GM23338 (cell line): ENCODE measurements around the gene GP5. TPM values are rescaled to one million over a fixed set of nuclear protein-coding genes. Genes with fewer than 3 reads are reported as not detected.

Experiments used
- ATAC-seq: fragments of 200-7000 bp; cut with Tn5 transposase; 3 replicates; pipeline ENCODE4 v1.9.1; 2020
- DNase-seq: peaks from one replicate; pipeline ENCODE4 v3.0.0-alpha.2; 2015; ENCODE audit warnings: low spot score
- H2AFZ ChIP-seq: fragments of 200-600 bp; sonication (generic); 2 replicates; pipeline ENCODE4 v1.8.0; 2016; ENCODE audit warnings: antibody characterized with exemption, mild to moderate bottlenecking, moderate library complexity
- H3F3A ChIP-seq: fragments of 200-600 bp; sonication (generic); replicated peaks from 2 replicates; pipeline ENCODE4 v1.8.0; 2017; ENCODE audit warnings: antibody characterized with exemption, mixed run types, low read depth
- H3K27ac ChIP-seq: fragments of 200-600 bp; sonication (generic); 2 replicates; pipeline ENCODE4 v1.6.1; 2016; ENCODE audit warnings: low read depth
- H3K27me3 ChIP-seq: fragments of 200-600 bp; sonication (generic); 2 replicates; pipeline ENCODE4 v1.8.0; 2016; ENCODE audit warnings: mild to moderate bottlenecking, mixed run types, moderate library complexity; ENCODE audit not compliant: insufficient read depth
- H3K36me3 ChIP-seq: fragments of 200-600 bp; sonication (generic); 2 replicates; pipeline ENCODE4 v1.8.0; 2016; ENCODE audit warnings: mild to moderate bottlenecking; ENCODE audit not compliant: insufficient read depth
- H3K4me1 ChIP-seq: fragments of 200-600 bp; sonication (generic); 2 replicates; pipeline ENCODE4 v1.8.0; 2016; ENCODE audit warnings: mild to moderate bottlenecking, moderate library complexity; ENCODE audit not compliant: insufficient read depth
- H3K4me2 ChIP-seq: fragments of 200-600 bp; sonication (generic); 2 replicates; pipeline ENCODE4 v1.7.1; 2017; ENCODE audit warnings: mixed run types
- H3K4me3 ChIP-seq: fragments of 200-600 bp; sonication (generic); 2 replicates; pipeline ENCODE4 v1.6.1; 2016; ENCODE audit warnings: mixed run types
- H3K79me2 ChIP-seq: fragments of 200-600 bp; sonication (generic); replicated peaks from 2 replicates; pipeline ENCODE4 v1.8.0; 2017; ENCODE audit warnings: mild to moderate bottlenecking; ENCODE audit not compliant: insufficient read depth
- H3K9me2 ChIP-seq: fragments of 200-600 bp; sonication (generic); 2 replicates; pipeline ENCODE4 v1.8.0; 2017; ENCODE audit not compliant: insufficient read depth
- H4K20me1 ChIP-seq: fragments of 200-600 bp; sonication (generic); replicated peaks from 2 replicates; pipeline ENCODE4 v1.8.0; 2017; ENCODE audit warnings: mild to moderate bottlenecking; ENCODE audit not compliant: insufficient read depth
- H3K27ac Mint-ChIP-seq: 2 replicates; pipeline ENCODE4 v1.8.0; 2020; ENCODE audit warnings: inconsistent platforms, mild to moderate bottlenecking, moderate library complexity, mixed read lengths
- H3K27me3 Mint-ChIP-seq: 3 replicates; pipeline ENCODE4 v1.8.0; 2022; ENCODE audit warnings: low read depth, mild to moderate bottlenecking, moderate library complexity, mixed read lengths, inconsistent platforms; ENCODE audit not compliant: insufficient read depth, poor library complexity
- H3K36me3 Mint-ChIP-seq: 3 replicates; pipeline ENCODE4 v1.8.0; 2021; ENCODE audit warnings: low read depth, mild to moderate bottlenecking, inconsistent platforms, moderate library complexity, mixed read lengths
- H3K4me1 Mint-ChIP-seq: 3 replicates; pipeline ENCODE4 v1.8.0; 2020; ENCODE audit warnings: mild to moderate bottlenecking, inconsistent platforms, mixed read lengths
- H3K4me3 Mint-ChIP-seq: 3 replicates; pipeline ENCODE4 v1.8.0; 2021; ENCODE audit warnings: moderate library complexity, mild to moderate bottlenecking, inconsistent platforms, mixed read lengths
- H3K9me3 Mint-ChIP-seq: 3 replicates; pipeline ENCODE4 v1.8.0; 2020; ENCODE audit warnings: moderate library complexity, mild to moderate bottlenecking, inconsistent platforms, mixed read lengths
- CREB1 ChIP-seq: fragments of 250-450 bp; sonication (Bioruptor Pico); IDR thresholded peaks from 2 replicates; pipeline ENCODE4 v1.5.0; 2020; ENCODE audit warnings: low read depth, mild to moderate bottlenecking, moderate library complexity
- EZH2 ChIP-seq: fragments of 200-600 bp; sonication (generic); IDR thresholded peaks from one replicate; pipeline ENCODE4 v1.8.0; 2017; ENCODE audit warnings: antibody characterized with exemption, mild to moderate bottlenecking, low read depth; ENCODE audit not compliant: unreplicated experiment
- EZH2phosphoT487 ChIP-seq: fragments of 200-600 bp; sonication (generic); IDR thresholded peaks from one replicate; pipeline ENCODE4 v1.8.1; 2018; ENCODE audit warnings: antibody characterized with exemption; ENCODE audit not compliant: unreplicated experiment
- JUNB ChIP-seq: IDR thresholded peaks from one replicate; pipeline ENCODE4 v1.6.1; 2016; ENCODE audit warnings: antibody characterized with exemption; ENCODE audit not compliant: unreplicated experiment
- NANOG ChIP-seq: IDR thresholded peaks from 2 replicates; pipeline ENCODE4 v1.6.1; 2016; ENCODE audit warnings: antibody characterized with exemption, borderline replicate concordance
- POLR2AphosphoS5 ChIP-seq: IDR thresholded peaks from 2 replicates; pipeline ENCODE4 v1.6.1; 2016; ENCODE audit warnings: antibody characterized with exemption, low read depth
- STAT1 ChIP-seq: IDR thresholded peaks from one replicate; pipeline ENCODE4 v1.6.1; 2016; ENCODE audit warnings: antibody characterized with exemption; ENCODE audit not compliant: unreplicated experiment
- ZNF114 ChIP-seq: fragments of 250-450 bp; sonication (Bioruptor Pico); IDR thresholded peaks from 2 replicates; pipeline ENCODE4 v1.5.0; 2020; ENCODE audit warnings: mild to moderate bottlenecking, moderate library complexity
- ZNF331 ChIP-seq: fragments of 250-450 bp; sonication (Bioruptor Pico); IDR thresholded peaks from 2 replicates; pipeline ENCODE4 v1.5.0; 2020; ENCODE audit warnings: low read depth, mild to moderate bottlenecking, moderate library complexity
- polyA plus RNA-seq: library from polyadenylated mRNA; unstranded; fragments of >200 nt; fragmentation: Nextera tagmentation; extraction: Ambion mirVana; gene quantifications from 2 replicates; pipeline ENCODE4 v1.2.1, GENCODE V29; 2016
- total RNA-seq: library from RNA; depleted of rRNA; stranded (reverse); fragments of >200 nt; shearing (Covaris generic); gene quantifications from 2 replicates; pipeline ENCODE4 v1.2.3, GENCODE V29; 2014
- TF ChIP-seq, protein P1 (sequence below): fragments of 250-450 bp; sonication (Bioruptor Pico); IDR thresholded peaks from 2 replicates; pipeline ENCODE4 v1.5.0; 2020; ENCODE audit warnings: mild to moderate bottlenecking, moderate library complexity
- TF ChIP-seq, protein P2 (sequence below): IDR thresholded peaks from one replicate; pipeline ENCODE4 v1.6.1; 2018; ENCODE audit warnings: antibody characterized with exemption; ENCODE audit not compliant: unreplicated experiment
- TF ChIP-seq, protein P3 (sequence below), 2 experiments: fragments of 200-600 bp in 1 of 2; sonication (generic) in 1 of 2; conservative IDR thresholded peaks; 2 replicates each; pipeline versions ENCODE4 v1.5.1 to v1.6.1; 2016 to 2017; ENCODE audit warnings: antibody characterized with exemption in 2 of 2, low read depth in 2 of 2, mild to moderate bottlenecking in 2 of 2, moderate library complexity in 1 of 2
- TF ChIP-seq, protein P4 (sequence below): IDR thresholded peaks from 2 replicates; pipeline ENCODE4 v1.6.1; 2016; ENCODE audit warnings: antibody characterized with exemption

GP5 gene
- total and polyA plus RNA-seq, 2 experiments from 2014 or later: 0.07 to 0.15 TPM

DNA sequence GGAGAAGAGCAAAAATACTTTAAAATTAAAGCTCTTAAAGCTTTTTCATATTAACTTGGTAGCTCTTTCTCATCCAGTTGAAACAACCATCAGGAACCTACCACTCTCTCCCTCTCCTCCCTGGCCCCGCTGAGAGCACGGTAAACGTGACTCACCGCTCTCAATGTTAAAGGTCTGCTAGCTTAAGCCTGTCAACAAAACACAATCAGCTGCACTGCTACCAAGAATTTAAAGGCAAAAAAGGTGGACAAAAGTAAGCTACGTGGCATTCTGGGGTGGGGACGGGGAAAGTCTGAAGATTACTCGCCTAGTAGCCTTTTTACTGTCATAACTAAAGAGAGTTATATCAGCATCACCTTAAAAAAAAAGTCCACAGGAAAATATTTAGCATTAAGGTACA is 8.4 kb upstream of the GP5 start:
- no peaks in the 10 kb centered on the region for H4K20me1 ChIP-seq
- no peaks in the 10 kb centered on the region for H3K4me1 ChIP-seq
- TF ChIP-seq, protein P1, sequence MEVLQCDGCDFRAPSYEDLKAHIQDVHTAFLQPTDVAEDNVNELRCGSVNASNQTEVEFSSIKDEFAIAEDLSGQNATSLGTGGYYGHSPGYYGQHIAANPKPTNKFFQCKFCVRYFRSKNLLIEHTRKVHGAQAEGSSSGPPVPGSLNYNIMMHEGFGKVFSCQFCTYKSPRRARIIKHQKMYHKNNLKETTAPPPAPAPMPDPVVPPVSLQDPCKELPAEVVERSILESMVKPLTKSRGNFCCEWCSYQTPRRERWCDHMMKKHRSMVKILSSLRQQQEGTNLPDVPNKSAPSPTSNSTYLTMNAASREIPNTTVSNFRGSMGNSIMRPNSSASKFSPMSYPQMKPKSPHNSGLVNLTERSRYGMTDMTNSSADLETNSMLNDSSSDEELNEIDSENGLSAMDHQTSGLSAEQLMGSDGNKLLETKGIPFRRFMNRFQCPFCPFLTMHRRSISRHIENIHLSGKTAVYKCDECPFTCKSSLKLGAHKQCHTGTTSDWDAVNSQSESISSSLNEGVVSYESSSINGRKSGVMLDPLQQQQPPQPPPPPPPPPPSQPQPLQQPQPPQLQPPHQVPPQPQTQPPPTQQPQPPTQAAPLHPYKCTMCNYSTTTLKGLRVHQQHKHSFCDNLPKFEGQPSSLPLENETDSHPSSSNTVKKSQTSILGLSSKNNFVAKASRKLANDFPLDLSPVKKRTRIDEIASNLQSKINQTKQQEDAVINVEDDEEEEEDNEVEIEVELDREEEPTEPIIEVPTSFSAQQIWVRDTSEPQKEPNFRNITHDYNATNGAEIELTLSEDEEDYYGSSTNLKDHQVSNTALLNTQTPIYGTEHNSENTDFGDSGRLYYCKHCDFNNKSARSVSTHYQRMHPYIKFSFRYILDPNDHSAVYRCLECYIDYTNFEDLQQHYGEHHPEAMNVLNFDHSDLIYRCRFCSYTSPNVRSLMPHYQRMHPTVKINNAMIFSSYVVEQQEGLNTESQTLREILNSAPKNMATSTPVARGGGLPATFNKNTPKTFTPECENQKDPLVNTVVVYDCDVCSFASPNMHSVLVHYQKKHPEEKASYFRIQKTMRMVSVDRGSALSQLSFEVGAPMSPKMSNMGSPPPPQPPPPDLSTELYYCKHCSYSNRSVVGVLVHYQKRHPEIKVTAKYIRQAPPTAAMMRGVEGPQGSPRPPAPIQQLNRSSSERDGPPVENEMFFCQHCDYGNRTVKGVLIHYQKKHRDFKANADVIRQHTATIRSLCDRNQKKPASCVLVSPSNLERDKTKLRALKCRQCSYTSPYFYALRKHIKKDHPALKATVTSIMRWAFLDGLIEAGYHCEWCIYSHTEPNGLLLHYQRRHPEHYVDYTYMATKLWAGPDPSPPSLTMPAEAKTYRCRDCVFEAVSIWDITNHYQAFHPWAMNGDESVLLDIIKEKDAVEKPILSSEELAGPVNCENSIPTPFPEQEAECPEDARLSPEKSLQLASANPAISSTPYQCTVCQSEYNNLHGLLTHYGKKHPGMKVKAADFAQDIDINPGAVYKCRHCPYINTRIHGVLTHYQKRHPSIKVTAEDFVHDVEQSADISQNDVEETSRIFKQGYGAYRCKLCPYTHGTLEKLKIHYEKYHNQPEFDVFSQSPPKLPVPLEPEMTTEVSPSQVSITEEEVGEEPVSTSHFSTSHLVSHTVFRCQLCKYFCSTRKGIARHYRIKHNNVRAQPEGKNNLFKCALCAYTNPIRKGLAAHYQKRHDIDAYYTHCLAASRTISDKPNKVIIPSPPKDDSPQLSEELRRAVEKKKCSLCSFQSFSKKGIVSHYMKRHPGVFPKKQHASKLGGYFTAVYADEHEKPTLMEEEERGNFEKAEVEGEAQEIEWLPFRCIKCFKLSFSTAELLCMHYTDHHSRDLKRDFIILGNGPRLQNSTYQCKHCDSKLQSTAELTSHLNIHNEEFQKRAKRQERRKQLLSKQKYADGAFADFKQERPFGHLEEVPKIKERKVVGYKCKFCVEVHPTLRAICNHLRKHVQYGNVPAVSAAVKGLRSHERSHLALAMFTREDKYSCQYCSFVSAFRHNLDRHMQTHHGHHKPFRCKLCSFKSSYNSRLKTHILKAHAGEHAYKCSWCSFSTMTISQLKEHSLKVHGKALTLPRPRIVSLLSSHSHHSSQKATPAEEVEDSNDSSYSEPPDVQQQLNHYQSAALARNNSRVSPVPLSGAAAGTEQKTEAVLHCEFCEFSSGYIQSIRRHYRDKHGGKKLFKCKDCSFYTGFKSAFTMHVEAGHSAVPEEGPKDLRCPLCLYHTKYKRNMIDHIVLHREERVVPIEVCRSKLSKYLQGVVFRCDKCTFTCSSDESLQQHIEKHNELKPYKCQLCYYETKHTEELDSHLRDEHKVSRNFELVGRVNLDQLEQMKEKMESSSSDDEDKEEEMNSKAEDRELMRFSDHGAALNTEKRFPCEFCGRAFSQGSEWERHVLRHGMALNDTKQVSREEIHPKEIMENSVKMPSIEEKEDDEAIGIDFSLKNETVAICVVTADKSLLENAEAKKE (CRISPR knock-in tag): no peak
- TF ChIP-seq POLR2AphosphoS5 (no peak), JUNB (no peak), NANOG (no peak), ZNF114 (CRISPR knock-in tag) (no peak), CREB1 (CRISPR knock-in tag) (no peak), EZH2 (no peak), ZNF331 (no peak), STAT1 (no peak), EZH2phosphoT487 (no peak)
- TF ChIP-seq, protein P2, sequence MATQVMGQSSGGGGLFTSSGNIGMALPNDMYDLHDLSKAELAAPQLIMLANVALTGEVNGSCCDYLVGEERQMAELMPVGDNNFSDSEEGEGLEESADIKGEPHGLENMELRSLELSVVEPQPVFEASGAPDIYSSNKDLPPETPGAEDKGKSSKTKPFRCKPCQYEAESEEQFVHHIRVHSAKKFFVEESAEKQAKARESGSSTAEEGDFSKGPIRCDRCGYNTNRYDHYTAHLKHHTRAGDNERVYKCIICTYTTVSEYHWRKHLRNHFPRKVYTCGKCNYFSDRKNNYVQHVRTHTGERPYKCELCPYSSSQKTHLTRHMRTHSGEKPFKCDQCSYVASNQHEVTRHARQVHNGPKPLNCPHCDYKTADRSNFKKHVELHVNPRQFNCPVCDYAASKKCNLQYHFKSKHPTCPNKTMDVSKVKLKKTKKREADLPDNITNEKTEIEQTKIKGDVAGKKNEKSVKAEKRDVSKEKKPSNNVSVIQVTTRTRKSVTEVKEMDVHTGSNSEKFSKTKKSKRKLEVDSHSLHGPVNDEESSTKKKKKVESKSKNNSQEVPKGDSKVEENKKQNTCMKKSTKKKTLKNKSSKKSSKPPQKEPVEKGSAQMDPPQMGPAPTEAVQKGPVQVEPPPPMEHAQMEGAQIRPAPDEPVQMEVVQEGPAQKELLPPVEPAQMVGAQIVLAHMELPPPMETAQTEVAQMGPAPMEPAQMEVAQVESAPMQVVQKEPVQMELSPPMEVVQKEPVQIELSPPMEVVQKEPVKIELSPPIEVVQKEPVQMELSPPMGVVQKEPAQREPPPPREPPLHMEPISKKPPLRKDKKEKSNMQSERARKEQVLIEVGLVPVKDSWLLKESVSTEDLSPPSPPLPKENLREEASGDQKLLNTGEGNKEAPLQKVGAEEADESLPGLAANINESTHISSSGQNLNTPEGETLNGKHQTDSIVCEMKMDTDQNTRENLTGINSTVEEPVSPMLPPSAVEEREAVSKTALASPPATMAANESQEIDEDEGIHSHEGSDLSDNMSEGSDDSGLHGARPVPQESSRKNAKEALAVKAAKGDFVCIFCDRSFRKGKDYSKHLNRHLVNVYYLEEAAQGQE: no peak
- TF ChIP-seq, protein P3, sequence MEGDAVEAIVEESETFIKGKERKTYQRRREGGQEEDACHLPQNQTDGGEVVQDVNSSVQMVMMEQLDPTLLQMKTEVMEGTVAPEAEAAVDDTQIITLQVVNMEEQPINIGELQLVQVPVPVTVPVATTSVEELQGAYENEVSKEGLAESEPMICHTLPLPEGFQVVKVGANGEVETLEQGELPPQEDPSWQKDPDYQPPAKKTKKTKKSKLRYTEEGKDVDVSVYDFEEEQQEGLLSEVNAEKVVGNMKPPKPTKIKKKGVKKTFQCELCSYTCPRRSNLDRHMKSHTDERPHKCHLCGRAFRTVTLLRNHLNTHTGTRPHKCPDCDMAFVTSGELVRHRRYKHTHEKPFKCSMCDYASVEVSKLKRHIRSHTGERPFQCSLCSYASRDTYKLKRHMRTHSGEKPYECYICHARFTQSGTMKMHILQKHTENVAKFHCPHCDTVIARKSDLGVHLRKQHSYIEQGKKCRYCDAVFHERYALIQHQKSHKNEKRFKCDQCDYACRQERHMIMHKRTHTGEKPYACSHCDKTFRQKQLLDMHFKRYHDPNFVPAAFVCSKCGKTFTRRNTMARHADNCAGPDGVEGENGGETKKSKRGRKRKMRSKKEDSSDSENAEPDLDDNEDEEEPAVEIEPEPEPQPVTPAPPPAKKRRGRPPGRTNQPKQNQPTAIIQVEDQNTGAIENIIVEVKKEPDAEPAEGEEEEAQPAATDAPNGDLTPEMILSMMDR (conservative IDR thresholded peaks at IDR 0.05; ENCODE audit: low read depth in 2 of 2): no peak
- TF ChIP-seq, protein P4, sequence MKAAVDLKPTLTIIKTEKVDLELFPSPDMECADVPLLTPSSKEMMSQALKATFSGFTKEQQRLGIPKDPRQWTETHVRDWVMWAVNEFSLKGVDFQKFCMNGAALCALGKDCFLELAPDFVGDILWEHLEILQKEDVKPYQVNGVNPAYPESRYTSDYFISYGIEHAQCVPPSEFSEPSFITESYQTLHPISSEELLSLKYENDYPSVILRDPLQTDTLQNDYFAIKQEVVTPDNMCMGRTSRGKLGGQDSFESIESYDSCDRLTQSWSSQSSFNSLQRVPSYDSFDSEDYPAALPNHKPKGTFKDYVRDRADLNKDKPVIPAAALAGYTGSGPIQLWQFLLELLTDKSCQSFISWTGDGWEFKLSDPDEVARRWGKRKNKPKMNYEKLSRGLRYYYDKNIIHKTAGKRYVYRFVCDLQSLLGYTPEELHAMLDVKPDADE: no peak
- H3K36me3 Mint-ChIP-seq: peaks cover 18% of the 10 kb centered on the region
- H3K9me2 ChIP-seq: no peaks in the 10 kb centered on the region
- no peaks in the 10 kb centered on the region for H3K27me3 ChIP-seq
- H3K27me3 Mint-ChIP-seq: peaks cover 4% of the 10 kb centered on the region
- H3K4me3 ChIP-seq: no peak overlapping the region
- no peak overlapping the region for H3K4me3 Mint-ChIP-seq
- ATAC-seq (no peak), DNase-seq (no peak)
- peaks cover 7% of the 10 kb centered on the region for H3K36me3 ChIP-seq
- no peaks in the 10 kb centered on the region for H3K79me2 ChIP-seq
- H3K9me3 Mint-ChIP-seq: no peaks in the 10 kb centered on the region
- H2AFZ ChIP-seq: no peak overlapping the region
- H3K4me2 ChIP-seq: no peak overlapping the region
- no peaks in the 10 kb centered on the region for H3K4me1 Mint-ChIP-seq
- no peaks in the 10 kb centered on the region for H3F3A ChIP-seq
- no peak overlapping the region for H3K27ac Mint-ChIP-seq
- no peak overlapping the region for H3K27ac ChIP-seq
